Colon (tissue), 2 donors: ENCODE measurements around the gene CTXND1.

Source experiments
- FAIRE-seq: peaks from 2 replicates; lab custom pipeline; 2012; peaks lifted over from hg19 to GRCh38; lab: Jason Lieb, UNC
- donor health status: control.
- donor health status: control.

CTXND1 gene

DNA sequence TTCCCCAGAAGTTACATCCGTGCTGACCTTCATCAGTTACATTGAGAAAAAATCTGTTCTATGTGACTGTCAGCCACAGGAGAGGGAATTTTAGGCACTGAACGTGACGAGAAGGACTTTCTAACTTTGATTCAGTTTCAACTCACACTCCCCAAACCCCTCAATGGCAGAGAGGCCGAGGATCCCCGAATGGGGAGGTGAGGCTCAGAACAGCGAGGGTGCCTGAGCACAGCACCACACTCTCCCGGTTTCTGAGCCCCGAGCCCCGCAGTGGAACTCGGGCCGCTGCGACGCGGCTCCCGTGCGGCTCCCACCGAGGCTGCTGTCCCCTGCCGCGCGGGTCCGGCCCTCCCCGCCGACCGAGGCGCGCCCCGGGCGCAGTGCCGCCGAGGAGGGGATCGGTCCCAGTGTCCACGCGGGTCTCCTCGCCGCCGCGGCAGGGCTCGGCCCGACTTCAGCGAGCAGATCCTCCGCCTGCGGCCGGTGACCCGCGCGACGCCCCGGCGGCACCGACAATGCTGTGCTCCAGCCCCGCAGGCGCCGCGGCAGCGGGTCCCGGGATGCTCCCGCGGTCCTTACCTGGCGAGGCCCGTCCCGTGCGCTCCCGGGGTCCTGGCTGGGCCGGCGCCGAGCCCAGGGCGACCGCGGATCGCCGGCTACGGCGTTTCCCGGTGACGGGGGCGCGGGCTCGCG is 439 bp downstream of the CTXND1 start:
- no peak for FAIRE-seq

- no peak for FAIRE-seq
Observed at GRCh38 chr15:80250614-80251427, 1.2 kb downstream of the CTXND1 start.

DNA sequence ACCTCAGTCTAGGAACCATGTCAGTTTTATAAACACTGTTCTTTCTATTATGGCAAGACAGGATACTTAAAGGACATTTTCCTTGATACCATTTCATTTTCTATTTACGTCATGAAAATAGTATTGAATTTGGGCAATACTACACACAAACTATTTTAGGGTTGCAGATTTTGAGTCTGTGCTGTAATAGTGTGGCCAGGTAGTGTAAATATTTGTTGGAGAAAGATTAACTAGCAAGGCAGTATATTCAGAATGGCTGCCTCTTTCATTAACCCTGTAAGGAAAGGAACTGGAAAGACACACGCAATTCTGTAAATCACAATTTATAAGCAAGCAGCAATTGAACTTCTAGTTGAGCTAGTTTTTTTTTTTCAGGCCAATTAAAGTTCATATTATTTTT is 2.0 kb downstream of the CTXND1 start:
- no peak for FAIRE-seq

- no peak for FAIRE-seq
Observed at GRCh38 chr15:80247320-80247719, 4.7 kb downstream of the CTXND1 start.

GRCh38 chr15:80246425-80246894 is 5.6 kb downstream of the CTXND1 start:
- no peak for FAIRE-seq

GRCh38 chr15:80242802-80243201 is 9.2 kb downstream of the CTXND1 start:
- no peak for FAIRE-seq

- FAIRE-seq = no peak
Observed at GRCh38 chr15:80242132-80242769, 9.8 kb downstream of the CTXND1 start.

GRCh38 chr15:80241508-80241907 is 10.5 kb downstream of the CTXND1 start:
- FAIRE-seq = no peak

DNA sequence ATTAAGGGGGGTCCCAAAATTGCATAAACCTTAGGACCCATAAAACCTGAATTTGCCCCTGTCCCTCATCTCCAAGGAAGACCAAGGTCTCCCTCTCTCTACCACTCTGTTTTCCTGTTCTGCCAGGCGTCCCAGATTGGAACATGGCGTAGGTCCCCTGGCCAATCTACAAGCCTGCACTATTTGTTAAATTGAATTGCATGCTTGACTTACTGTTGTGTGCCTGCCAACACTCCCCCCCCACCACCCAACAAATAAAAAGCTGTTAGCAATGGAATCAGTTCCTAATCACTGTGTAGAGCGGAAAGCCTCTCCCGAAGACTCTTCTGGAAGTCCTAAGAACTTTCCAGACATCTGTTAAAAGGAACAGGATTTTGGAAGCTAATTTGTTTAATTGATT is 11.7 kb downstream of the CTXND1 start:
- no peak for FAIRE-seq

- no peak for FAIRE-seq
Observed at GRCh38 chr15:80234883-80235282, 17.1 kb downstream of the CTXND1 start.

DNA sequence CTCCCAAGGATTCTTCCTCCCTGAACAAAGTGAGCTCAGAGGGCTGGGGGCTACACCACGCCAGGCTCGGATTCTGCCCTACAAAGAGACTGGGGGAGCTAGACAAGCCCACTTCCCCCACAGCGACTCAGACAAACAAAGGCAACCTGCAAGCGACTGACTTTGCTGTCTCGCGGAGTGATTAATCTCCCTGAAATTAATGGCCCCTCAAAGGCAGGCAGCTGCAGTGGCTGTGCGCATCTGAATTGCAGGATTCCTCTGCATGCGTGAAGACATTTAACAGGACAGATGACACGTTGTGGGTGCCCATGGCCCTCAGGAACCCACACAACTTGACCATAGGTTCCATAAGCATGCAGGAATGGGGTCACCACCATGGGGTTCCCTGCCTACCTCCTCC is 18.4 kb downstream of the CTXND1 start:
- FAIRE-seq = no peak

GRCh38 chr15:80231371-80231770 is 20.6 kb downstream of the CTXND1 start:
- no peak for FAIRE-seq

GRCh38 chr15:80228959-80229610 is 22.9 kb downstream of the CTXND1 start:
- no peak for FAIRE-seq

- FAIRE-seq = no peak
Observed at GRCh38 chr15:80219955-80220354, 32.1 kb downstream of the CTXND1 start.

GRCh38 chr15:80217327-80217900 is 34.6 kb downstream of the CTXND1 start:
- FAIRE-seq = no peak

DNA sequence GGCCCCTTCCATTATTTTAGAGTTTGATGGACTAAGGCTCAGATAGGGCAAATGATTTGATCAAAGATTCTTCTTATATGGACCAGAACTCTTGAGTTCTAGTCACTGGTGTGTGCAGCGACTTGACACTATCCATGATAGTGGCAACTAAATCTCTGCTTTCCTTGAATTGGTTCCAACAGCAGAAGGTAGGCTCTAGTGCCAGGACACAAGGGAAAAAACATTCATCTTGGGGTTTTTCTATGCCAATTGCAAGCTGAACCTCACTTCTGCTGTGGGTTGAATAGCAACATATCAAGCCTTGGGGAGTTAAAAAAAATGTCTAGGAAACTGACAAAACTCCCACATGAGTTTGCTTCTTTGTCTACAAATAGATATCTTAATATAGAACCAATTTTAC is 35.1 kb downstream of the CTXND1 start:
- no peak for FAIRE-seq

DNA sequence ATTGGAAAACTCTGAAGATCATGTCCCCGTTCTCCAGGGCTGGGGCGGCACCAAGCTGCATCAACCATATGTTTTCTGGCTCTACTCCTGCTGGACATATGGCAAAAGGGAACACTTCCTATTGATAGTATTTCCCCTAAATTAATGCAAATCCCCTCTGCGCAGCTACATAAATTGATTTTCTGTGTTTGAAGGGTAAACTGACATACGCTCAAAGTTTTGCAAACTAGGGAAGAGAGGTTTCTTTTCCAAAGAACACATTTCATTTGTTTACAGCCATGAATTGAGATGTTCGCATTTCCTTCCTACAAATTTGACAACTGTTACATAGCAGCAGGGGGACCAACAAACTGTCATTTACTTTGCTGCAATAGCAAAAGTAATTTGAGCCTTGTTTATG is 35.9 kb downstream of the CTXND1 start:
- no peak for FAIRE-seq

DNA sequence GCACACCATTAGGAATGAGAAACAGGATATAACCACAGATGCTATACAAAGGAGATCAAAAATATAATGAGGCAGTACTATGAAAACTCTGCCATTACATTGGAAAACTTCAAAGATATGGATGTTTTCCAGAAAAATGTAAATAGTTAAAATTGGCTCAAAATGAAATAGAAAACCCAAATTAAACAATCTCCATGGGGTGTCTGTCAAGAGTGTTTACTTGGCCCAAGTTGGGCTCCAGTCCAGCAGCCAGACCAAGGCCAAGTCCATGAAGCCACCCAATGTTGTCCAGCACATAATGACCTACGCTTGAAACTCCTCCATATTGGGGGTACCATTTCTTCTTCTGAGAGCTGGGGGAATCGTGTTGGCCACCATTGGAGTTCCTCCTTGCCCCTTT is 37.1 kb downstream of the CTXND1 start:
- no peak for FAIRE-seq

GRCh38 chr15:80211976-80212375 is 40.0 kb downstream of the CTXND1 start:
- no peak for FAIRE-seq

GRCh38 chr15:80210611-80211573 is 41.1 kb downstream of the CTXND1 start:
- no peak for FAIRE-seq
